H9 (cell line): ENCODE measurements around the gene KIF1A. TPM values are rescaled to one million over a fixed set of nuclear protein-coding genes. Genes with fewer than 3 reads are reported as not detected.

ENCODE experiments used
- DNase-seq: peaks from one replicate; pipeline ENCODE4 v3.0.0-alpha.2; 2017
- H2AFZ ChIP-seq: one replicate; pipeline ENCODE4 v1.6.1; 2013; ENCODE audit warnings: mild to moderate bottlenecking, low read length, control low read depth, moderate library complexity
- H2AK5ac ChIP-seq: 2 replicates; pipeline ENCODE4 v1.6.1; 2013; ENCODE audit warnings: low read length, control low read depth, mixed read lengths; ENCODE audit not compliant: insufficient read length
- H2BK120ac ChIP-seq: one replicate; pipeline ENCODE4 v1.6.1; 2013; ENCODE audit warnings: low read depth, mild to moderate bottlenecking, low read length, control low read depth, inconsistent platforms; ENCODE audit not compliant: poor library complexity, severe bottlenecking
- H2BK12ac ChIP-seq: 2 replicates; pipeline ENCODE4 v1.6.1; 2013; ENCODE audit warnings: low read length, control low read depth, mixed read lengths, low read depth; ENCODE audit not compliant: insufficient read length
- H2BK15ac ChIP-seq: 2 replicates; pipeline ENCODE4 v1.6.1; 2013; ENCODE audit warnings: low read depth, low read length, control low read depth
- H2BK20ac ChIP-seq: one replicate; pipeline ENCODE4 v1.6.1; 2013; ENCODE audit warnings: low read depth, mild to moderate bottlenecking, low read length, control low read depth, inconsistent platforms; ENCODE audit not compliant: poor library complexity, severe bottlenecking
- H2BK5ac ChIP-seq: 2 replicates; pipeline ENCODE4 v1.6.1; 2013; ENCODE audit warnings: low read length, control low read depth, mixed read lengths; ENCODE audit not compliant: insufficient read length
- H3K14ac ChIP-seq: 2 replicates; pipeline ENCODE4 v1.6.1; 2013; ENCODE audit warnings: low read length, control low read depth; ENCODE audit not compliant: insufficient read depth
- H3K18ac ChIP-seq: 2 replicates; pipeline ENCODE4 v1.6.1; 2013; ENCODE audit warnings: low read depth, mild to moderate bottlenecking, mixed read lengths, low read length, control low read depth; ENCODE audit not compliant: insufficient read length
- H3K23ac ChIP-seq: 2 replicates; pipeline ENCODE4 v1.6.1; 2013; ENCODE audit warnings: low read length, control low read depth, mixed read lengths, low read depth; ENCODE audit not compliant: insufficient read length
- H3K23me2 ChIP-seq: 2 replicates; pipeline ENCODE4 v1.6.1; 2013; ENCODE audit warnings: low read depth, mild to moderate bottlenecking, mixed read lengths, low read length, control low read depth; ENCODE audit not compliant: insufficient read length, poor library complexity, severe bottlenecking
- H3K27ac ChIP-seq: 2 replicates; pipeline ENCODE4 v1.5.1; 2013; ENCODE audit warnings: low read length, control low read depth, mixed read lengths, low read depth; ENCODE audit not compliant: insufficient read length
- H3K27me3 ChIP-seq: 2 replicates; pipeline ENCODE4 v1.6.1; 2013; ENCODE audit warnings: low read length, control low read depth, inconsistent platforms; ENCODE audit not compliant: insufficient read depth
- H3K4ac ChIP-seq: 2 replicates; pipeline ENCODE4 v1.6.1; 2013; ENCODE audit warnings: low read depth, mild to moderate bottlenecking, control low read depth, inconsistent platforms, low read length, moderate library complexity
- H3K4me1 ChIP-seq: 2 replicates; pipeline ENCODE4 v1.6.1; 2013; ENCODE audit warnings: low read length, control low read depth, inconsistent platforms; ENCODE audit not compliant: insufficient read depth
- H3K4me2 ChIP-seq: 2 replicates; pipeline ENCODE4 v1.6.1; 2013; ENCODE audit warnings: low read length, control low read depth, mixed read lengths; ENCODE audit not compliant: insufficient read length, insufficient read depth
- H3K56ac ChIP-seq: 2 replicates; pipeline ENCODE4 v1.6.1; 2013; ENCODE audit warnings: low read depth, mild to moderate bottlenecking, mixed read lengths, low read length, control low read depth; ENCODE audit not compliant: insufficient read length
- H3K79me1 ChIP-seq: 2 replicates; pipeline ENCODE4 v1.6.1; 2013; ENCODE audit warnings: low read depth, mild to moderate bottlenecking, moderate library complexity, low read length, control low read depth, inconsistent platforms; ENCODE audit not compliant: insufficient read depth, poor library complexity, severe bottlenecking
- H3K79me2 ChIP-seq: 2 replicates; pipeline ENCODE4 v1.6.1; 2013; ENCODE audit warnings: low read length, control low read depth, inconsistent platforms; ENCODE audit not compliant: insufficient read depth
- H3K9ac ChIP-seq: 2 replicates; pipeline ENCODE4 v1.6.1; 2013; ENCODE audit warnings: low read length, control low read depth, mixed read lengths; ENCODE audit not compliant: insufficient read length; ENCODE audit errors: extremely low read depth
- H3K9me3 ChIP-seq: one replicate; pipeline ENCODE4 v1.6.1; 2013; ENCODE audit warnings: low read depth, low read length, inconsistent platforms; ENCODE audit not compliant: control insufficient read depth
- H3T11ph ChIP-seq: one replicate; pipeline ENCODE4 v1.6.1; 2013; ENCODE audit warnings: mild to moderate bottlenecking, low read length, control low read depth, inconsistent platforms
- H4K20me1 ChIP-seq: one replicate; pipeline ENCODE4 v1.6.1; 2013; ENCODE audit not compliant: control insufficient read depth, insufficient read length, insufficient read depth
- H4K5ac ChIP-seq: 2 replicates; pipeline ENCODE4 v1.6.1; 2013; ENCODE audit warnings: low read depth, mild to moderate bottlenecking, mixed read lengths, low read length, control low read depth; ENCODE audit not compliant: insufficient read length
- H4K8ac ChIP-seq: replicated peaks from 2 replicates; pipeline ENCODE4 v1.6.1; 2013; ENCODE audit warnings: low read length, control low read depth, mixed read lengths, low read depth; ENCODE audit not compliant: insufficient read length
- H4K91ac ChIP-seq: 2 replicates; pipeline ENCODE4 v1.6.1; 2013; ENCODE audit warnings: low read depth, mild to moderate bottlenecking, moderate library complexity, mixed read lengths, low read length, control low read depth; ENCODE audit not compliant: insufficient read length
- H3K27ac Mint-ChIP-seq, 3 experiments: 2 replicates in 2 of 3; 3 replicates in 1 of 3; pipeline ENCODE4 v1.8.0; 2020 to 2021; ENCODE audit warnings: mixed read lengths in 3 of 3, mild to moderate bottlenecking in 1 of 3, moderate library complexity in 1 of 3
- H3K27me3 Mint-ChIP-seq: 2 replicates; pipeline ENCODE4 v1.8.0; 2021; ENCODE audit warnings: low read depth, mild to moderate bottlenecking, moderate library complexity, mixed read lengths
- H3K36me3 Mint-ChIP-seq, 3 experiments: 2 replicates in 2 of 3; 3 replicates in 1 of 3; pipeline ENCODE4 v1.8.0; 2020 to 2021; ENCODE audit warnings: low read depth in 3 of 3, mixed read lengths in 3 of 3; ENCODE audit not compliant: insufficient read depth in 1 of 3
- H3K4me1 Mint-ChIP-seq, 2 experiments: 2 replicates each; pipeline ENCODE4 v1.8.0; 2020; ENCODE audit warnings: mixed read lengths in 2 of 2
- H3K4me3 Mint-ChIP-seq, 2 experiments: 2 replicates in 1 of 2; 3 replicates in 1 of 2; pipeline ENCODE4 v1.8.0; 2020 to 2021; ENCODE audit warnings: mild to moderate bottlenecking in 2 of 2, mixed read lengths in 2 of 2, moderate library complexity in 1 of 2
- H3K9me3 Mint-ChIP-seq, 2 experiments: 2 replicates in 1 of 2; 3 replicates in 1 of 2; pipeline ENCODE4 v1.8.0; 2020; ENCODE audit warnings: mild to moderate bottlenecking in 2 of 2, mixed read lengths in 2 of 2, moderate library complexity in 1 of 2
- CTCF ChIP-seq: fragments of 200-600 bp; sonication (generic); conservative IDR thresholded peaks from 3 replicates; pipeline ENCODE4 v1.8.0; 2021; ENCODE audit warnings: antibody characterized with exemption, mild to moderate bottlenecking
- WGBS: extraction: QIAGEN DNeasy Blood & Tissue Kit; methylation state at CpG from one replicate; pipeline ENCODE4 v1.1.7; 2013; ENCODE audit warnings: missing lambda C conversion rate, low lambda C conversion rate, mixed read lengths; ENCODE audit not compliant: insufficient read length; ENCODE audit errors: extremely low coverage; 5-methylcytosine and 5-hydroxymethylcytosine counted together
- total RNA-seq: library from RNA; stranded (reverse); gene quantifications from 2 replicates; pipeline ENCODE4 v1.2.1, GENCODE V29; 2021

Gene KIF1A
- total RNA-seq, 1 experiment from 2014 or later, result 204 TPM

GRCh38 chr2:240720686-240721595 is 99.1 kb downstream of the KIF1A start:
- Mint-ChIP-seq H3K27me3 (peaks cover 2% of the 10 kb centered on the region), H3K4me3 (no peak overlapping the region; a peak in 1 of 5 replicates), H3K27ac (peak overlapping the region in 2 of 3 experiments; percentile 7 to 38; a peak in 2 of 7 replicates), H3K9me3 (no peaks in the 10 kb centered on the region), H3K4me1 (no peaks in the 10 kb centered on the region; a peak in 1 of 4 replicates), H3K36me3 (peaks cover 30 to 64% (median 55%) of the 10 kb centered on the region in 3 experiments)
- no peak overlapping the region for H4K5ac ChIP-seq
- no peaks in the 10 kb centered on the region for H3K9me3 ChIP-seq
- WGBS, result no CpG with 5 or more reads among the region's 25 CpGs
- H2AFZ ChIP-seq, result no peak overlapping the region
- no peaks in the 10 kb centered on the region for H3K27me3 ChIP-seq
- no peaks in the 10 kb centered on the region for H3K79me2 ChIP-seq
- no peak overlapping the region for H2AK5ac ChIP-seq
- H3K23ac ChIP-seq, result no peak overlapping the region
- no peak overlapping the region for H3K27ac ChIP-seq
- no peak for TF ChIP-seq CTCF
- no peak overlapping the region for H4K8ac ChIP-seq
- H4K20me1 ChIP-seq, result peaks cover 5% of the 10 kb centered on the region
- no peak overlapping the region for H2BK5ac ChIP-seq
- H3K79me1 ChIP-seq, result no peaks in the 10 kb centered on the region
- H3K14ac ChIP-seq, result no peak overlapping the region
- no peak overlapping the region for H3K9ac ChIP-seq
- H2BK12ac ChIP-seq, result no peak overlapping the region
- no peak overlapping the region for H4K91ac ChIP-seq
- no peaks in the 10 kb centered on the region for H3K4me1 ChIP-seq
- H3K4me2 ChIP-seq, result no peak overlapping the region
- no peak overlapping the region for H2BK120ac ChIP-seq
- H2BK20ac ChIP-seq, result no peak overlapping the region
- no peak overlapping the region for H3K4ac ChIP-seq
- H3K18ac ChIP-seq, result no peak overlapping the region
- no peak overlapping the region for H2BK15ac ChIP-seq
- H3K56ac ChIP-seq, result no peak overlapping the region
- no peak overlapping the region for H3T11ph ChIP-seq
- no peak for DNase-seq
- no peaks in the 10 kb centered on the region for H3K23me2 ChIP-seq
